Brain microvascular endothelial cell (primary cell): ENCODE results near the gene VIL1.

Experiments
- DNase-seq: peaks from one replicate; pipeline ENCODE4 v3.0.0-alpha.2; 2020
- H3K27ac ChIP-seq: fragments of 250-450 bp; sonication (Bioruptor Pico); 2 replicates; pipeline ENCODE4 v1.5.1; 2020; ENCODE audit warnings: mild to moderate bottlenecking, moderate library complexity
- H3K27me3 ChIP-seq: fragments of 250-450 bp; sonication (Bioruptor Pico); replicated peaks from 2 replicates; pipeline ENCODE4 v1.5.1; 2020; ENCODE audit warnings: mild to moderate bottlenecking
- H3K36me3 ChIP-seq: fragments of 250-450 bp; sonication (Bioruptor Pico); replicated peaks from 2 replicates; pipeline ENCODE4 v1.5.1; 2020; ENCODE audit warnings: mild to moderate bottlenecking
- H3K4me3 ChIP-seq: 2 replicates; pipeline ENCODE4 v1.5.1; 2011; ENCODE audit warnings: low read depth, mild to moderate bottlenecking, control low read depth, low read length, moderate library complexity
- CTCF ChIP-seq: IDR thresholded peaks from 2 replicates; pipeline ENCODE4 v1.5.1; 2011; ENCODE audit warnings: low read depth, mild to moderate bottlenecking, moderate library complexity, low read length, control low read depth, inconsistent platforms; ENCODE audit errors: missing control alignments
- in situ Hi-C: cut with HindIII; loops from 2 replicates; pipeline ENCODE4 v1.10.0; 2017; ENCODE audit warnings: low sequenced_read_pairs, low pct_ligation_motif_present

The VIL1 gene

DNA sequence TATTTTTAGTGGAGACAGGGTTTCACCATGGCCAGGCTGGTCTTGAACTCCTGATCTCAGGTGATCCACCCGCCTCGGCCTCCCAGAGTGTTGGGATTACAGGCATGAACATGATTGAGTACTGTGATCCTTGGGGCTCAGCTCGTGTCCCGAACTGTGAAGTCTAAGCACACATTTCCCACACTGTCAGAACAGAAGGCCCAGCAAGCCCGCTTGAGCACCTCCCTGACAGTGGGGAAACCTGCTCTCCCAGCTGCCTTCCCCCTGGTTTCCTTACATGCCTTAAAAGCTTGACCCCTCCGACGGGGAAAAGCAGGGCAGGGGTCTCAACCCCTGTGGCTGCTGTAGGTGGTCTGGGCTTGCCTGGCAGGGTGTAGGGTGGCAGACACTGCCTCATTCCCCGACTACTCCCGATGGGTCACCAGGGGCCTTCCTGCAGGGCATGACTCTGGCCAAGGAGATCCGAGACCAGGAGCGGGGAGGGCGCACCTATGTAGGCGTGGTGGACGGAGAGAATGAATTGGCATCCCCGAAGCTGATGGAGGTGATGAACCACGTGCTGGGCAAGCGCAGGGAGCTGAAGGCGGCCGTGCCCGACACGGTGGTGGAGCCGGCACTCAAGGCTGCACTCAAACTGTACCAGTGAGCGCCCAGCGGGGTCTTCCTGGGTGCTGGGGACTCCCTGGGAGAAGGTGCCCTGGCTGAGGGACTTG is 10.1 kb downstream of the VIL1 start:
- in situ Hi-C loops = no loop called here
- Histone ChIP-seq H3K36me3 (no peaks in the 10 kb centered on the region), H3K4me3 (no peak overlapping the region), H3K27ac (no peak overlapping the region), H3K27me3 (no peaks in the 10 kb centered on the region)
- DNase-seq = no peak
- TF ChIP-seq CTCF = no peak

- Histone ChIP-seq H3K27me3 (no peaks in the 10 kb centered on the region), H3K27ac (no peak overlapping the region), H3K36me3 (no peaks in the 10 kb centered on the region), H3K4me3 (no peak overlapping the region)
- in situ Hi-C loops = no loop called here
- no peak for TF ChIP-seq CTCF
- no peak for DNase-seq
Measured at GRCh38 chr2:218429911-218430692, 11.2 kb downstream of the VIL1 start.

- Histone ChIP-seq H3K27me3 (no peaks in the 10 kb centered on the region), H3K36me3 (no peaks in the 10 kb centered on the region), H3K27ac (no peak overlapping the region), H3K4me3 (no peak overlapping the region)
- in situ Hi-C loops = no loop called here
- TF ChIP-seq CTCF = no peak
- no peak for DNase-seq
Measured at GRCh38 chr2:218430721-218431120, 11.8 kb downstream of the VIL1 start.

DNA sequence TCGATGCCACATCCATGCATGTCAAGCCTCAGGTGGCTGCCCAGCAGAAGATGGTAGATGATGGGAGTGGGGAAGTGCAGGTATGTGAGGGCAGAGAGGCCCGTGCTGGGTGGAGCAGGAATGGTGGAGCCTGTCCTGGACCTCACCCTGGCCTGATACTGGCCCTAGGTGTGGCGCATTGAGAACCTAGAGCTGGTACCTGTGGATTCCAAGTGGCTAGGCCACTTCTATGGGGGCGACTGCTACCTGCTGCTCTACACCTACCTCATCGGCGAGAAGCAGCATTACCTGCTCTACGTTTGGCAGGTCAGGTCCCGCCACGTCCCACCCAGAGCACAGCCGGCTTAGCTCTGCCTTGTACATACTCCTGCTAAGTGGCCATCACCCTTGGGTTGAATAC is 13.0 kb downstream of the VIL1 start:
- in situ Hi-C loops = no loop called here
- no peaks in the 10 kb centered on the region for H3K36me3 ChIP-seq
- no peak overlapping the region for H3K27ac ChIP-seq
- H3K27me3 ChIP-seq = no peaks in the 10 kb centered on the region
- TF ChIP-seq CTCF = no peak
- H3K4me3 ChIP-seq = no peak overlapping the region
- no peak for DNase-seq

- no peak for TF ChIP-seq CTCF
Measured at GRCh38 chr2:218432676-218433365, 13.9 kb downstream of the VIL1 start.

More at GRCh38 chr2:218432676-218433365, 13.9 kb downstream of the VIL1 start:
- H3K27ac ChIP-seq = no peak overlapping the region
- no peaks in the 10 kb centered on the region for H3K27me3 ChIP-seq
- no peak overlapping the region for H3K4me3 ChIP-seq
- DNase-seq = no peak
- no peaks in the 10 kb centered on the region for H3K36me3 ChIP-seq
- in situ Hi-C loops = no loop called here
